Loucy (cell line): ENCODE data around the gene SOX30.

Experiments used
- H2AFZ ChIP-seq: fragments of 200-600 bp; sonication (generic); 2 replicates; pipeline ENCODE4 v1.6.0; 2016; ENCODE audit warnings: antibody characterized with exemption, mild to moderate bottlenecking, low read length, moderate library complexity
- H3F3A ChIP-seq: fragments of 200-600 bp; 2 replicates; pipeline ENCODE4 v1.6.0; 2016; ENCODE audit warnings: antibody characterized with exemption, low read depth, mild to moderate bottlenecking
- H3K27me3 ChIP-seq: fragments of 200-600 bp; sonication (generic); 2 replicates; pipeline ENCODE4 v1.6.1; 2014; ENCODE audit warnings: low read length, mild to moderate bottlenecking; ENCODE audit not compliant: insufficient read depth, poor library complexity, severe bottlenecking
- H3K36me3 ChIP-seq: fragments of 200-600 bp; sonication (generic); 2 replicates; pipeline ENCODE4 v1.6.1; 2016; ENCODE audit warnings: low read length; ENCODE audit not compliant: insufficient read depth
- H3K4me1 ChIP-seq: fragments of 200-600 bp; sonication (generic); 2 replicates; pipeline ENCODE4 v1.5.1; 2014; ENCODE audit warnings: low read length, mild to moderate bottlenecking; ENCODE audit not compliant: insufficient read depth, poor library complexity, severe bottlenecking
- H3K4me2 ChIP-seq: fragments of 200-600 bp; sonication (generic); 2 replicates; pipeline ENCODE4 v1.6.0; 2014; ENCODE audit warnings: antibody characterized with exemption, low read length, low read depth, mild to moderate bottlenecking; ENCODE audit not compliant: poor library complexity, severe bottlenecking
- H3K4me3 ChIP-seq: fragments of 200-600 bp; sonication (generic); 2 replicates; pipeline ENCODE4 v1.5.1; 2014; ENCODE audit warnings: low read length, mild to moderate bottlenecking, mixed read lengths; ENCODE audit not compliant: poor library complexity, severe bottlenecking
- H3K79me2 ChIP-seq: fragments of 200-600 bp; sonication (generic); 2 replicates; pipeline ENCODE4 v1.6.1; 2014; ENCODE audit warnings: low read length; ENCODE audit not compliant: insufficient read depth
- H3K9ac ChIP-seq: fragments of 200-600 bp; sonication (generic); 2 replicates; pipeline ENCODE4 v1.6.0; 2014; ENCODE audit warnings: mild to moderate bottlenecking, low read depth, low read length, moderate library complexity; ENCODE audit not compliant: poor library complexity, severe bottlenecking
- H3K9me2 ChIP-seq: fragments of 200-600 bp; sonication (generic); replicated peaks from 2 replicates; pipeline ENCODE4 v1.6.1; 2016; ENCODE audit warnings: low read depth, low read length, mixed read lengths
- H3K9me3 ChIP-seq: fragments of 200-600 bp; sonication (generic); 2 replicates; pipeline ENCODE4 v1.6.1; 2014; ENCODE audit warnings: mild to moderate bottlenecking, antibody characterized with exemption, low read length, low read depth; ENCODE audit not compliant: insufficient read depth
- H4K20me1 ChIP-seq: fragments of 200-600 bp; sonication (generic); 2 replicates; pipeline ENCODE4 v1.6.0; 2014; ENCODE audit warnings: antibody characterized with exemption, low read length, mild to moderate bottlenecking; ENCODE audit not compliant: insufficient read depth, poor library complexity, severe bottlenecking
- EZH2phosphoT487 ChIP-seq: fragments of 200-600 bp; IDR thresholded peaks from 2 replicates; pipeline ENCODE4 v1.6.1; 2018; ENCODE audit warnings: antibody characterized with exemption, mild to moderate bottlenecking, moderate library complexity, borderline replicate concordance
- TF ChIP-seq, protein P1 (sequence below): fragments of 200-600 bp; sonication (generic); conservative IDR thresholded peaks from 2 replicates; pipeline ENCODE4 v1.5.1; 2014; ENCODE audit warnings: mild to moderate bottlenecking, antibody characterized with exemption, low read length

Gene SOX30

DNA sequence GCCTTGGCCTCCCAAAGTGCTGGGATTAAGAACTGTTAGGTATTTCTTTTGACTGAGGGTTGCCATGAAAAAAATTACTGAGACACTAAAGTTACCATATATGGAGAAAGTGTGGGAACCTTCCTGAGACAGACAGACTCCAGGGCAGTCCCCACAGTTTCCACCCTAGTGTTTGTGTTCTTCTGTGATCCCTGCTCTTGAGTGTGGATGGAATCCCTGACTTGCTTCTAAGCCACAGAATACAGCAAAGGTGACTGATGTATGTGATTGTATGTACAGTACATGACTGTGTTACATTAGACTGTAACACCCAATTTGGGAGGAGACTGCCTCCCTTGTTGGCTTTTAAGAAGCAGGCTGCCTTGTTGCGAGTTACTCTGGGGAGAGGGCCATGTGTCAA, 52.0 kb downstream of the SOX30 start:
- Histone ChIP-seq H3K27me3 (no peaks in the 10 kb centered on the region), H3F3A (0 out of 2 replicates have a peak, but pooled peaks cover 4% of the 10 kb centered on the region), H3K4me2 (no peak overlapping the region), H3K4me1 (peaks cover 29% of the 10 kb centered on the region), H3K36me3 (no peaks in the 10 kb centered on the region), H3K9me3 (no peaks in the 10 kb centered on the region), H2AFZ (no peak overlapping the region), H3K4me3 (no peak overlapping the region), H3K9me2 (no peaks in the 10 kb centered on the region), H3K79me2 (no peaks in the 10 kb centered on the region), H3K9ac (no peak overlapping the region), H4K20me1 (no peaks in the 10 kb centered on the region)
- TF ChIP-seq, protein P1, sequence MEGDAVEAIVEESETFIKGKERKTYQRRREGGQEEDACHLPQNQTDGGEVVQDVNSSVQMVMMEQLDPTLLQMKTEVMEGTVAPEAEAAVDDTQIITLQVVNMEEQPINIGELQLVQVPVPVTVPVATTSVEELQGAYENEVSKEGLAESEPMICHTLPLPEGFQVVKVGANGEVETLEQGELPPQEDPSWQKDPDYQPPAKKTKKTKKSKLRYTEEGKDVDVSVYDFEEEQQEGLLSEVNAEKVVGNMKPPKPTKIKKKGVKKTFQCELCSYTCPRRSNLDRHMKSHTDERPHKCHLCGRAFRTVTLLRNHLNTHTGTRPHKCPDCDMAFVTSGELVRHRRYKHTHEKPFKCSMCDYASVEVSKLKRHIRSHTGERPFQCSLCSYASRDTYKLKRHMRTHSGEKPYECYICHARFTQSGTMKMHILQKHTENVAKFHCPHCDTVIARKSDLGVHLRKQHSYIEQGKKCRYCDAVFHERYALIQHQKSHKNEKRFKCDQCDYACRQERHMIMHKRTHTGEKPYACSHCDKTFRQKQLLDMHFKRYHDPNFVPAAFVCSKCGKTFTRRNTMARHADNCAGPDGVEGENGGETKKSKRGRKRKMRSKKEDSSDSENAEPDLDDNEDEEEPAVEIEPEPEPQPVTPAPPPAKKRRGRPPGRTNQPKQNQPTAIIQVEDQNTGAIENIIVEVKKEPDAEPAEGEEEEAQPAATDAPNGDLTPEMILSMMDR, result no peak
- no peak for TF ChIP-seq EZH2phosphoT487

DNA sequence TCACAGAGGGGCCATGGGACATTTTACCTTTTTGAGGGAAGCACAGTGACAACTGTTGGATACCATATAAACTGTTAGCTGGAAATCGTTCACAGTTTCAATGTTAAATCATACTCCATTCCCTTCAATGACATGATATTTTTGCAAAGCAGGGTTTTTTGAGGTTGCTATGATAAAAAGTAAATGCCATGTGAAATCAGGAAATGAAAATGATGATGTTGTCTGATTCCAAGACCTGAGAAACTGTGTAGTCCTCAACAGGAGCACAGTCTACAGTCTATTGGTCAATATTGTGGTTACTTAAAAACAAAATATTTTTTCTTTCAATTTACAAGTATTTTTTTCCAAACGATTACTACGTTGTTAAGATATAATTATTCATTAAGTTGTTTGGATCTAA, 52.7 kb downstream of the SOX30 start:
- no peak overlapping the region for H3K4me2 ChIP-seq
- H3K9me2 ChIP-seq, result no peaks in the 10 kb centered on the region
- H3K79me2 ChIP-seq, result no peaks in the 10 kb centered on the region
- H3K9me3 ChIP-seq, result no peaks in the 10 kb centered on the region
- H3K36me3 ChIP-seq, result no peaks in the 10 kb centered on the region
- no peak overlapping the region for H2AFZ ChIP-seq
- TF ChIP-seq, protein P1, result no peak
- no peak for TF ChIP-seq EZH2phosphoT487
- 0 out of 2 replicates have a peak, but pooled peaks cover 4% of the 10 kb centered on the region for H3F3A ChIP-seq
- H3K4me3 ChIP-seq, result no peak overlapping the region
- H4K20me1 ChIP-seq, result no peaks in the 10 kb centered on the region
- H3K4me1 ChIP-seq, result peaks cover 34% of the 10 kb centered on the region
- H3K27me3 ChIP-seq, result no peaks in the 10 kb centered on the region
- no peak overlapping the region for H3K9ac ChIP-seq

DNA sequence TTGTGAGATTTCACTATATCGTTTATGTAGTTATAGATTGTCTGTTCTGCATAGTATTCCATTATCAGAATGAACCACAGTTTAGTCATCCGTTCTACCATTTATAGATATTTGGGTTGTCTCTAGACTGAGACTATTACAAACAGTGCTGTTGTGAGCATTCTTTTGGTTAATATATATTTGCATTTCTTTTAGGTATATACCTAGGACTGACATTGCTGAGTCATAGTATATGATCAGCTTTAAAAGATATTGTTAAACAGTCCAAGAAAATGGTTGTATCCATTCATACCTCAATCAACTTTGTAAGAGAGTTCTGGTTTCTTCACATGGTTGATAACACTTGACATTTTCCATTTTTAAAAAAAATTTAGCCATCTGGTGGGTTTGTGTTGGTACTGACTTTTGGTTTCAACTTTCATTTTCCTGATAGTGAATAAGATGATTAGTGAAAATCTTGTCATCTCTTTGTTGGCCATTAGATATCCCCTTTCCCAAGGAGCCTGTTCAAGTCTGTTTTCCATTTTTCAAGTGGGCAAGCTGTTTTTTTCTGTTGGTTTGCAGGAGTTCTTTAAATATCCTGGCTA, 53.8 kb downstream of the SOX30 start:
- TF ChIP-seq, protein P1, result no peak
- TF ChIP-seq EZH2phosphoT487, result no peak
- Histone ChIP-seq H3K9ac (no peak overlapping the region), H3K9me2 (no peaks in the 10 kb centered on the region), H3K9me3 (no peaks in the 10 kb centered on the region), H2AFZ (no peak overlapping the region), H3K27me3 (no peaks in the 10 kb centered on the region), H3K79me2 (no peaks in the 10 kb centered on the region), H4K20me1 (no peaks in the 10 kb centered on the region), H3K4me2 (no peak overlapping the region), H3K4me1 (peaks cover 36% of the 10 kb centered on the region), H3F3A (0 out of 2 replicates have a peak, but pooled peaks cover under 1% of the 10 kb centered on the region), H3K36me3 (no peaks in the 10 kb centered on the region), H3K4me3 (no peak overlapping the region)
